Panc1 (cell line): ENCODE data around the gene TBC1D22A. TPM values are rescaled to one million over a fixed set of nuclear protein-coding genes. Genes with fewer than 3 reads are reported as not detected.

Experiments used
- ATAC-seq: fragments of 200-7000 bp; cut with Tn5 transposase; 2 replicates; pipeline ENCODE4 v1.9.1; 2020; ENCODE audit warnings: mild to moderate bottlenecking, moderate library complexity
- BruUV-seq: library from RNA; stranded (reverse); fragments of 400-500 nt; replicated peaks from 2 replicates; lab custom pipeline; 2021; lab: Mats Ljungman, UMichigan
- CTCF ChIA-PET: fragments of 300-600 bp; sonication (Branson Sonifier 250); formaldehyde crosslinking; loops from one replicate; lab custom pipeline; 2022; ENCODE audit warnings: antibody characterized with exemption; lab: Charles Lee
- POLR2A ChIA-PET: fragments of 300-600 bp; sonication (Branson Sonifier 250); formaldehyde crosslinking; loops from one replicate; lab custom pipeline; 2022; ENCODE audit warnings: antibody characterized with exemption; lab: Charles Lee
- DNase-seq: peaks from one replicate; pipeline ENCODE4 v3.0.0-alpha.2; 2010; ENCODE audit warnings: low read depth, low spot score
- H3K27ac ChIP-seq: 2 replicates; pipeline ENCODE4 v1.5.1; 2011; ENCODE audit warnings: mild to moderate bottlenecking, low read length, inconsistent platforms
- H3K27me3 ChIP-seq: fragments of 200-500 bp; sonication (Bioruptor generic); 2 replicates; pipeline ENCODE4 v1.6.0; 2014; ENCODE audit warnings: low read length, inconsistent platforms; ENCODE audit not compliant: control insufficient read depth, insufficient read depth
- H3K36me3 ChIP-seq: fragments of 200-500 bp; sonication (Bioruptor generic); 2 replicates; pipeline ENCODE4 v1.5.1; 2014; ENCODE audit warnings: inconsistent platforms, mild to moderate bottlenecking, low read length, moderate library complexity; ENCODE audit not compliant: control insufficient read depth, insufficient read depth
- H3K4me1 ChIP-seq: 2 replicates; pipeline ENCODE4 v1.5.1; 2011; ENCODE audit warnings: inconsistent platforms, mild to moderate bottlenecking, low read length, moderate library complexity; ENCODE audit not compliant: control insufficient read depth, insufficient read depth
- H3K4me3 ChIP-seq, 2 experiments: 2 replicates each; pipeline ENCODE4 v1.5.1; 2011 to 2012; ENCODE audit warnings: low read depth in 2 of 2, low read length in 2 of 2, mild to moderate bottlenecking in 2 of 2, inconsistent platforms in 1 of 2, moderate library complexity in 1 of 2
- H3K9me3 ChIP-seq: fragments of 200-500 bp; sonication (Bioruptor generic); 2 replicates; pipeline ENCODE4 v1.5.1; 2014; ENCODE audit warnings: low read depth, mild to moderate bottlenecking, inconsistent platforms, low read length, moderate library complexity; ENCODE audit not compliant: control insufficient read depth, insufficient read depth
- POLR2AphosphoS5 ChIP-seq: IDR thresholded peaks from 2 replicates; pipeline ENCODE4 v1.6.1; 2012; ENCODE audit warnings: mild to moderate bottlenecking, low read depth, low read length, moderate library complexity
- REST ChIP-seq, 2 experiments: IDR thresholded peaks; 2 replicates each; pipeline ENCODE4 v1.6.1; 2011 to 2012; ENCODE audit warnings: low read depth in 2 of 2, control low read depth in 1 of 2, low read length in 1 of 2, mild to moderate bottlenecking in 1 of 2, moderate library complexity in 1 of 2; ENCODE audit not compliant: insufficient read depth in 1 of 2
- SIN3A ChIP-seq: IDR thresholded peaks from 2 replicates; pipeline ENCODE4 v1.6.1; 2012; ENCODE audit warnings: low read depth, mild to moderate bottlenecking, low read length, moderate library complexity, borderline replicate concordance; ENCODE audit not compliant: insufficient read depth
- TCF7L2 ChIP-seq: IDR thresholded peaks from 2 replicates; pipeline ENCODE4 v1.6.1; 2011; ENCODE audit warnings: mild to moderate bottlenecking, low read depth, low read length, inconsistent platforms
- in situ Hi-C: cut with HindIII; loops from 2 replicates; pipeline ENCODE4 v1.10.0; 2016; ENCODE audit warnings: low sequenced_read_pairs, low pct_unique_long_range_greater_than_20kb
- intact Hi-C: fragments of 100-400 bp; cut with micrococcal nuclease; formaldehyde crosslinking; loops from one replicate; pipeline ENCODE4 v1.10.0; 2022; ENCODE audit not compliant: unreplicated experiment
- total RNA-seq: library from RNA; stranded (reverse); gene quantifications from one replicate; pipeline ENCODE4 v1.2.1, GENCODE V29; 2021; ENCODE audit not compliant: unreplicated experiment
- TF ChIP-seq, protein P1 (sequence below): fragments of 450-650 bp; IDR thresholded peaks from 2 replicates; pipeline ENCODE4 v1.5.1; 2017; ENCODE audit warnings: mild to moderate bottlenecking

Gene TBC1D22A
- total RNA-seq, 1 experiment from 2014 or later = 28.7 TPM

DNA sequence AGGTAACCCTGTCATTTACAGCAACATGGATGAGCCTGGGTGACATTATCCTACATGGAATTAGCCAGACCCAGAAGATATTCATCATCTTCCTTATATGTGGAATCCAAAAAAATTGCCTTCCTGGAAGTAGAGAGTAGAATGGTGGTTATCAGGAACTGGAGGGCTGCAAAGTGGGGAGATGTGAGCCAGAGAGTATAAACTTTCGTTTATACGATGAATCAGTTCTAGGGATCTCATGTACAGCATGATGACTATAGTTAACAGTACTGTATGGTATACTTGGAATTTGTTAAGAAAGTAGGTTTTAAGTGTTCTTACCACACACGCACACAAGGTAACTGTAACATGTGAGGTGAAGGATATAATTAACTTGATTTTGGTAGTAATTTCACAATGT, 79.1 kb downstream of the TBC1D22A start:
- ATAC-seq (no peak), DNase-seq (no peak)
- intact Hi-C loops = no loop called here
- CTCF ChIA-PET = no interaction called here
- Histone ChIP-seq H3K9me3 (no peaks in the 10 kb centered on the region; the same call in 1 of the 2 replicates), H3K27ac (no peak overlapping the region), H3K4me1 (no peaks in the 10 kb centered on the region), H3K4me3 (no peak overlapping the region), H3K36me3 (no peaks in the 10 kb centered on the region), H3K27me3 (no peaks in the 10 kb centered on the region)
- POLR2A ChIA-PET = no interaction called here
- in situ Hi-C loops = no loop called here
- TF ChIP-seq SIN3A (no peak), REST (IDR thresholded peaks at IDR 0.05; ENCODE audit: insufficient read depth in 1 of 2, low read depth in 2 of 2, low read length in 1 of 2) (no peak), TCF7L2 (no peak), POLR2AphosphoS5 (no peak)
- TF ChIP-seq, protein P1, sequence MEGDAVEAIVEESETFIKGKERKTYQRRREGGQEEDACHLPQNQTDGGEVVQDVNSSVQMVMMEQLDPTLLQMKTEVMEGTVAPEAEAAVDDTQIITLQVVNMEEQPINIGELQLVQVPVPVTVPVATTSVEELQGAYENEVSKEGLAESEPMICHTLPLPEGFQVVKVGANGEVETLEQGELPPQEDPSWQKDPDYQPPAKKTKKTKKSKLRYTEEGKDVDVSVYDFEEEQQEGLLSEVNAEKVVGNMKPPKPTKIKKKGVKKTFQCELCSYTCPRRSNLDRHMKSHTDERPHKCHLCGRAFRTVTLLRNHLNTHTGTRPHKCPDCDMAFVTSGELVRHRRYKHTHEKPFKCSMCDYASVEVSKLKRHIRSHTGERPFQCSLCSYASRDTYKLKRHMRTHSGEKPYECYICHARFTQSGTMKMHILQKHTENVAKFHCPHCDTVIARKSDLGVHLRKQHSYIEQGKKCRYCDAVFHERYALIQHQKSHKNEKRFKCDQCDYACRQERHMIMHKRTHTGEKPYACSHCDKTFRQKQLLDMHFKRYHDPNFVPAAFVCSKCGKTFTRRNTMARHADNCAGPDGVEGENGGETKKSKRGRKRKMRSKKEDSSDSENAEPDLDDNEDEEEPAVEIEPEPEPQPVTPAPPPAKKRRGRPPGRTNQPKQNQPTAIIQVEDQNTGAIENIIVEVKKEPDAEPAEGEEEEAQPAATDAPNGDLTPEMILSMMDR = no peak
- no TSS peak for BruUV-seq

DNA sequence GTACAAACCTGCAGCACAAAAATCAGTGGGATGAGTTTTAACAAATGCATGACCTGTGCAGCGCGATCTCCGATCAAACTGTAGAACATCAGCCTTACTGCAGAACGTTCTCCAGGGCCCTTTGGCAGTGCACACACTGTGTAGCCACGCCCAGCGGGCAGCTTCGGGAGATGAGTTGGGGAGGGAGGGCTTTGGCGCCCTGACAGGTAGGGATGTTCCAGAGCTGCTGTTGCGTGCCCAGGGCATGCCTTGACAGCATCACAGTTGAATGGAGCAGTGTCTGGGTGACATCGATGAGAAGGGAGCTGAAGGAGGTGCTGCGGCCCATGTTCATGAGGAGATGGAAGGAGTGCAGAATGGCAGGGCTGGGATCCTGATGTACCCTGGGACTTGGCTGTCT, 80.2 kb downstream of the TBC1D22A start:
- Histone ChIP-seq H3K4me1 (no peaks in the 10 kb centered on the region), H3K27me3 (no peaks in the 10 kb centered on the region), H3K36me3 (no peaks in the 10 kb centered on the region), H3K27ac (no peak overlapping the region), H3K4me3 (no peak overlapping the region), H3K9me3 (no peaks in the 10 kb centered on the region)
- intact Hi-C loops (no loop called here), in situ Hi-C loops (no loop called here)
- no TSS peak for BruUV-seq
- ChIA-PET CTCF (no interaction called here), POLR2A (no interaction called here)
- DNase-seq (no peak), ATAC-seq (no peak)
- no peak for TF ChIP-seq SIN3A
- TF ChIP-seq, protein P1 = no peak
- TF ChIP-seq TCF7L2 = no peak
- TF ChIP-seq REST (IDR thresholded peaks at IDR 0.05; ENCODE audit: insufficient read depth in 1 of 2, low read depth in 2 of 2, low read length in 1 of 2) = no peak
- no peak for TF ChIP-seq POLR2AphosphoS5
